ENCODE measurements around the gene ABCA4.

- TF ChIP-seq, protein P1, sequence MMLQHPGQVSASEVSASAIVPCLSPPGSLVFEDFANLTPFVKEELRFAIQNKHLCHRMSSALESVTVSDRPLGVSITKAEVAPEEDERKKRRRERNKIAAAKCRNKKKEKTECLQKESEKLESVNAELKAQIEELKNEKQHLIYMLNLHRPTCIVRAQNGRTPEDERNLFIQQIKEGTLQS (IDR thresholded peaks at IDR 0.05; ENCODE audit: insufficient read depth, low read depth, low read length), result no peak
- TF ChIP-seq RXRA (IDR thresholded peaks at IDR 0.05; ENCODE audit: insufficient read depth, low read depth, low read length), result no peak
- TF ChIP-seq, protein P2, sequence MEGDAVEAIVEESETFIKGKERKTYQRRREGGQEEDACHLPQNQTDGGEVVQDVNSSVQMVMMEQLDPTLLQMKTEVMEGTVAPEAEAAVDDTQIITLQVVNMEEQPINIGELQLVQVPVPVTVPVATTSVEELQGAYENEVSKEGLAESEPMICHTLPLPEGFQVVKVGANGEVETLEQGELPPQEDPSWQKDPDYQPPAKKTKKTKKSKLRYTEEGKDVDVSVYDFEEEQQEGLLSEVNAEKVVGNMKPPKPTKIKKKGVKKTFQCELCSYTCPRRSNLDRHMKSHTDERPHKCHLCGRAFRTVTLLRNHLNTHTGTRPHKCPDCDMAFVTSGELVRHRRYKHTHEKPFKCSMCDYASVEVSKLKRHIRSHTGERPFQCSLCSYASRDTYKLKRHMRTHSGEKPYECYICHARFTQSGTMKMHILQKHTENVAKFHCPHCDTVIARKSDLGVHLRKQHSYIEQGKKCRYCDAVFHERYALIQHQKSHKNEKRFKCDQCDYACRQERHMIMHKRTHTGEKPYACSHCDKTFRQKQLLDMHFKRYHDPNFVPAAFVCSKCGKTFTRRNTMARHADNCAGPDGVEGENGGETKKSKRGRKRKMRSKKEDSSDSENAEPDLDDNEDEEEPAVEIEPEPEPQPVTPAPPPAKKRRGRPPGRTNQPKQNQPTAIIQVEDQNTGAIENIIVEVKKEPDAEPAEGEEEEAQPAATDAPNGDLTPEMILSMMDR (IDR thresholded peaks at IDR 0.05; ENCODE audit: control extremely low read depth in 1 of 3, insufficient read depth in 1 of 3, low read depth in 1 of 3, low read length in 3 of 3), result no peak
- no peak for TF ChIP-seq RNF2 (IDR thresholded peaks at IDR 0.05; ENCODE audit: borderline replicate concordance, low read depth, low read length, missing control alignments, poor library complexity, severe bottlenecking)
- no peak for TF ChIP-seq EP300 (IDR thresholded peaks at IDR 0.05; ENCODE audit: borderline replicate concordance in 1 of 2, low read depth in 2 of 2, low read length in 2 of 2)
- TF ChIP-seq CBX5 (IDR thresholded peaks at IDR 0.05; ENCODE audit: low read depth, low read length), result no peak
- TF ChIP-seq EZH2 (IDR thresholded peaks at IDR 0.05; ENCODE audit: low read depth, low read length, severe bottlenecking), result no peak
- TF ChIP-seq POLR2A (IDR thresholded peaks at IDR 0.05; ENCODE audit: control extremely low read depth in 1 of 2, low read depth in 2 of 2, low read length in 2 of 2), result no peak
- TF ChIP-seq SP1 (IDR thresholded peaks at IDR 0.05; ENCODE audit: low read depth, low read length), result no peak
- no peak for TF ChIP-seq TAF1 (IDR thresholded peaks at IDR 0.05; ENCODE audit: low read depth, low read length)
Measured at GRCh38 chr1:94094469-94095111, 26.4 kb downstream of the ABCA4 start.
